ENCODE results near the gene RAG2.

DNA sequence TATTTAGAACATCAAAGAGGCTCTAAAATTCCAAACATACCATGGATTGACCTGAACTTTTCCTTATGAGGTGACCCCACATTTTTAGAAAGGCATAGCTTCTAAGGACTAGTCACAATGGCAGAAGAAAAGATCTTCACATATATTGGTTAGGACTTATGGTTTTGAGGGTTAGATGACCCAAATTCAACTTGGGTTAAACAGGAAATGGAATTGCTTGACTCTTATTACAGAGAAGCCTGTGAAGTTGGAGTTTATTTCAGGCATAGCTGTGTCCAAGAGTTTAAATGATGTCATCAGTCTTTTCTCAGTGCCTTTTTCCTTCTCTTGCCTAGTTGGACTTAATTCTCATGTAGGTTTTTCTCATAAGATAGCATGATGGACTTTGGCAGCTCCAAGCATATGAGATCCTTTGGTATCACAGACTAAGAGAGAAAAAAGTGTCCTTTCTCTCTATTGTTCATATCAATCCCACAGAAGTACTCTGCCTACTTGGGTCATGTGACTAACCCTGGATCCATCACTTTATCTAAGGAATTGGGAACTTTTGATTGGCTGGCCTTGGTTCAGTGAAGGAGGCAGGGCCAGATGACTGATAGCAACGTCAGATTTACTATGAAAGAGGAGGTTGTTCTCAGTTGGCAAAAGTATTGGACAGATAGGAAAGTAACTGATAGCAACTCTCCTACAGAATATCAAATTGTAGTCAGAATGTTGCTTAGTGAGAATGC is 47.5 kb downstream of the RAG2 start:
- TF ChIP-seq FOXM1 (IDR thresholded peaks at IDR 0.05; ENCODE audit: borderline replicate concordance) (no peak), ELF4 (IDR thresholded peaks at IDR 0.05) (no peak), FOXA1 (IDR thresholded peaks at IDR 0.05) (no peak)

All from HEK293T (cell line).